Measurements from ENCODE around the gene TGFBR3. TPM values are rescaled to one million over a fixed set of nuclear protein-coding genes. Genes with fewer than 3 reads are reported as not detected.
A peak's percentile ranks its signal among the peaks of the same experiment; 100 is the strongest.

The TGFBR3 gene
- 51.7 TPM for total RNA-seq
- long read RNA-seq, full-length matches to known transcripts: 14 of 46 reads
- long read RNA-seq, partial matches to known transcripts: 11 of 46 reads
- long read RNA-seq, other reads (novel, unspliced or antisense): 21 of 46 reads

DNA sequence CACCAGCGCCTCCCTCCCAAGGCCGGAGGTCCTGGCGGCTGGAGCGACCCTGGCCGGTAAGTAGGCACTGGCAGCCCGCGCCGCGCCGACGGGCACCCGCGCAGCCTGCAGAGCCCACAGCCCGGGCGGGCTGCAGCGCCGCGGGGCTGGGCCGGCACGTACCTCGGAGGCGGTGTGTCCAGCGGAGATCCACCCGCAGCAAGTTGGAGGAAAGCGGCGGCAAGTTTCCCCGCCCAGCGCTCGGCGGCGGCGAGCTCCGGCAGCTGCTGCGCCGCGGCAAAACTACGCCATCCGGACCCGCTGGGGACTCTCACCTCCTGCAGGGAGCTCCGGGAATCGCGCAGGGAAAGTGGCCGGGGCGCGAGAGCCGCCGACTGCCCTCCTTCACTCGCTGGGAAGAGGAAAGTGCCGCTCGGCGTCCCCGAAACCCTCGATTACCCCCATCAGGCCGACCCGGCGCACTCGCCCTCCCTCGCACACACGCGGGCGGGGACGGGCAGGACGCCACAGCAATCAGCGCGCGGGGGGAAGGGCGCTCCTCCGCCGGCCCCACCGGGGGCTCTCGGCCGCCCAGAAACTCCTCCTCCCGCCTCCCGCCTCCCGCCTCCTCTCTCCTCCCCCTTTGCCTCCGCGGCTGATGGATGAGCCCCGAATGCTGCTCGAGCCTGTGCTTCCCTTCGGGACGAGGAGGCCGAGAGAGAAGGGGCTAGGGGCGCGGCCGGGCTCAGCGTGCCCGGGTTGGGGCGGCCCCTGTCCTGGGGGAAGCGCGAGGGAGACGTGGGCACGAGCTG is at the start of gene TGFBR3:
TGFBR3 (minus strand) TSS at position 436 of the 791 bp plus-strand sequence. CDS start 24,620 bp downstream, outside the sequence.
- peak within 1 kb of the TSS; percentile 86 for H3K4me3 ChIP-seq
- intact Hi-C loops (cut with DNase I): no loop called here
- no peaks in the 10 kb centered on the region for H3K27me3 ChIP-seq (ENCODE audit: low read depth)
- H3K36me3 ChIP-seq: no peaks in the 10 kb centered on the region
- H3K9me3 ChIP-seq: no peaks in the 10 kb centered on the region
- TF ChIP-seq CTCF (IDR thresholded peaks at IDR 0.05): peak; percentile 64
- peak; percentile 95 to 97 for ATAC-seq
- DNase-seq: peak; percentile 89
- H3K27ac ChIP-seq: peak within 1 kb of the TSS; percentile 92
- H3K4me1 ChIP-seq: peaks cover 31% of the 10 kb centered on the region

DNA sequence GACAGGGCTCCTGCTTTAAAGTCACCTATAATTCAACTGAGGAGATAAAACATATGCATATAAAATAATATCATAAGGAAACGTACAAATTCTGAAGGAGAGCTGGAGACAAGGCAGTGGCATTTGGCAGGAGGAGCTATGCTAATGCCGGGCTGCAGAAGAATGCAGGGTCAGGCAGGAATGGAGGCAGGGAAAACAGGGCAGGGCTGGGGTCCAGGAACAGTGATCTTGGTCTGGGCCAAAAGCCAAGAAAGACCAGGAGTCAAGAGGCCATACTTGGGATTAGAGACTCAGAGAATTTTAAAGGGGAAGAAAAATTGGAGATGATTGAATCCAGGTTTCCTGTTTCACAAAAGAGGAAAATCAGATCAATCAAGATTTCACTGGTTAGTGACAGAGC is 43.3 kb upstream of the TGFBR3 start:
- H3K27me3 ChIP-seq (ENCODE audit: low read depth): no peaks in the 10 kb centered on the region
- H3K36me3 ChIP-seq: no peaks in the 10 kb centered on the region
- H3K4me3 ChIP-seq: no peak overlapping the region
- no peak for TF ChIP-seq CTCF (IDR thresholded peaks at IDR 0.05)
- H3K4me1 ChIP-seq: peaks cover 4% of the 10 kb centered on the region
- H3K9me3 ChIP-seq: no peaks in the 10 kb centered on the region
- peak; percentile 53 for DNase-seq
- ATAC-seq: peak; percentile 74 to 81
- peak overlapping the region; percentile 54 for H3K27ac ChIP-seq
- intact Hi-C loops (cut with DNase I): loop anchor here (10.0 kb wide), 1 partner anchor 644 kb away; no protein-coding TSS in a partner anchor

- Histone ChIP-seq H3K36me3 (no peaks in the 10 kb centered on the region), H3K27me3 (ENCODE audit: low read depth) (no peaks in the 10 kb centered on the region), H3K4me3 (no peak overlapping the region), H3K4me1 (peaks cover 4% of the 10 kb centered on the region), H3K9me3 (no peaks in the 10 kb centered on the region), H3K27ac (no peak overlapping the region)
- intact Hi-C loops (cut with DNase I): loop anchor here (10.0 kb wide), 1 partner anchor 643 kb away; no protein-coding TSS in a partner anchor
- no peak for TF ChIP-seq CTCF (IDR thresholded peaks at IDR 0.05)
- no peak for DNase-seq
- no peak for ATAC-seq
These were observed 42.1 kb upstream of the TGFBR3 start for GRCh38 chr1:91928026-91928425.

GRCh38 chr1:91925644-91926435 is 39.9 kb upstream of the TGFBR3 start:
- intact Hi-C loops (cut with DNase I): loop anchor here (10.0 kb wide), 1 partner anchor 641 kb away; no protein-coding TSS in a partner anchor
- Histone ChIP-seq H3K36me3 (no peaks in the 10 kb centered on the region), H3K4me1 (peaks cover 4% of the 10 kb centered on the region), H3K9me3 (no peaks in the 10 kb centered on the region), H3K4me3 (no peak overlapping the region), H3K27ac (no peak overlapping the region), H3K27me3 (ENCODE audit: low read depth) (no peaks in the 10 kb centered on the region)
- ATAC-seq (no peak), DNase-seq (no peak)
- no peak for TF ChIP-seq CTCF (IDR thresholded peaks at IDR 0.05)

- no peak overlapping the region for H3K4me3 ChIP-seq
- H3K4me1 ChIP-seq: peaks cover 4% of the 10 kb centered on the region
- H3K9me3 ChIP-seq: no peaks in the 10 kb centered on the region
- H3K27me3 ChIP-seq (ENCODE audit: low read depth): no peaks in the 10 kb centered on the region
- no peak for TF ChIP-seq CTCF (IDR thresholded peaks at IDR 0.05)
- no peak for DNase-seq
- no peaks in the 10 kb centered on the region for H3K36me3 ChIP-seq
- H3K27ac ChIP-seq: no peak overlapping the region
- ATAC-seq: no peak
- intact Hi-C loops (cut with DNase I): loop anchor here (10.0 kb wide), 1 partner anchor 639 kb away; no protein-coding TSS in a partner anchor
These were observed 38.2 kb upstream of the TGFBR3 start for GRCh38 chr1:91924146-91924545.
